HEK293T (cell line): ENCODE results near the gene GJC3.

Experiments used
- CTCF ChIA-PET: fragments of 350-600 bp; formaldehyde crosslinking; extraction: SDS; loops from one replicate; lab custom pipeline; 2021; ENCODE audit warnings: antibody characterized with exemption, inconsistent platforms; lab: Yijun Ruan, JAX
- POLR2A ChIA-PET: fragments of 350-600 bp; formaldehyde crosslinking; extraction: SDS; loops from one replicate; lab custom pipeline; 2020; ENCODE audit warnings: antibody characterized with exemption, inconsistent platforms; lab: Yijun Ruan, JAX
- DNase-seq: peaks from one replicate; pipeline ENCODE4 v3.0.0; 2012; ENCODE audit warnings: mixed read lengths; ENCODE audit errors: extremely low spot score
- ARNT ChIP-seq: fragments of 450-650 bp; IDR thresholded peaks from 2 replicates; pipeline ENCODE4 v1.6.1; 2017; ENCODE audit warnings: mild to moderate bottlenecking
- BHLHE40 ChIP-seq: fragments of 450-650 bp; IDR thresholded peaks from 2 replicates; pipeline ENCODE4 v1.6.1; 2016; ENCODE audit warnings: mild to moderate bottlenecking, moderate library complexity, borderline replicate concordance
- CTBP1 ChIP-seq: fragments of 450-650 bp; IDR thresholded peaks from 2 replicates; pipeline ENCODE4 v1.6.1; 2016; ENCODE audit warnings: borderline replicate concordance
- ELF4 ChIP-seq: fragments of 450-650 bp; IDR thresholded peaks from 2 replicates; pipeline ENCODE4 v1.6.1; 2017; ENCODE audit warnings: antibody characterized with exemption
- FOXA1 ChIP-seq: fragments of 450-650 bp; IDR thresholded peaks from 2 replicates; pipeline ENCODE4 v1.6.1; 2016; ENCODE audit warnings: mild to moderate bottlenecking
- FOXK2 ChIP-seq: fragments of 450-650 bp; IDR thresholded peaks from 2 replicates; pipeline ENCODE4 v1.6.1; 2016; ENCODE audit warnings: mild to moderate bottlenecking
- FOXM1 ChIP-seq: fragments of 450-650 bp; IDR thresholded peaks from 2 replicates; pipeline ENCODE4 v1.6.1; 2017; ENCODE audit warnings: mild to moderate bottlenecking, borderline replicate concordance
- HDGF ChIP-seq: fragments of 450-650 bp; IDR thresholded peaks from 2 replicates; pipeline ENCODE4 v1.6.1; 2017; ENCODE audit warnings: antibody characterized with exemption, borderline replicate concordance
- L3MBTL2 ChIP-seq: fragments of 450-650 bp; conservative IDR thresholded peaks from 2 replicates; pipeline ENCODE4 v1.6.1; 2016; ENCODE audit warnings: mild to moderate bottlenecking
- LEF1 ChIP-seq: fragments of 450-650 bp; IDR thresholded peaks from 2 replicates; pipeline ENCODE4 v1.6.1; 2017; ENCODE audit warnings: mild to moderate bottlenecking, borderline replicate concordance
- NFRKB ChIP-seq: fragments of 450-650 bp; IDR thresholded peaks from 2 replicates; pipeline ENCODE4 v1.6.1; 2016; ENCODE audit warnings: mild to moderate bottlenecking, moderate library complexity
- PKNOX1 ChIP-seq: fragments of 450-650 bp; IDR thresholded peaks from 2 replicates; pipeline ENCODE4 v1.6.1; 2016
- SP1 ChIP-seq: fragments of 450-650 bp; IDR thresholded peaks from 2 replicates; pipeline ENCODE4 v1.6.1; 2017
- SUZ12 ChIP-seq: fragments of 450-650 bp; IDR thresholded peaks from 2 replicates; pipeline ENCODE4 v1.6.1; 2016; ENCODE audit warnings: mild to moderate bottlenecking
- TARDBP ChIP-seq: fragments of 450-650 bp; IDR thresholded peaks from 2 replicates; pipeline ENCODE4 v1.6.1; 2016
- ZNF384 ChIP-seq: fragments of 450-650 bp; IDR thresholded peaks from 2 replicates; pipeline ENCODE4 v1.6.1; 2016

GJC3 gene

DNA sequence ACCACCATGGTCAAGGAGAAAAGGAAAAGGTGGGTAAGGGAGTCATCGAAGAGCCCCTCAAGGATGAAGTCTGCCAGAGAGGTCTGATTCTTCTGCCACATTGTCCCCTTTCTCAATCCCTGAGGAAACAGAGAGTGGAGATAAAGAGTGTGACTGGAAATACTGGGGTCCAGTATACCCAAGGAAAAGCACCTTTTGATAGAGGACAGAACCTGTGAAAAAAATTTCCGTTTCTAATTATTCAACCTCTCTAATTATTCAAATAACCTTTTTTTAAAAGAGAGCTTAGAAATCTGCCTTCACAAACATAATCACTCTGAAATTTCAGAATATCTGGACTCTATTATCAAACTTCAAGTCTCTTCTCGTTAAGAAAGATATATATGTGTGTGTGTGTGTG, 52.5 kb downstream of the GJC3 start, which contains the start of gene OR2AE1:
TSS of gene OR2AE1 (minus strand) at position 101 of the 400 bp plus-strand sequence. CDS start at position 101, 0 bp downstream.
- CTCF ChIA-PET, result no interaction called here
- POLR2A ChIA-PET, result no interaction called here
- TF ChIP-seq TARDBP (no peak), SP1 (no peak), FOXA1 (no peak), ZNF384 (no peak), L3MBTL2 (no peak), FOXM1 (no peak), HDGF (no peak), SUZ12 (no peak), ARNT (no peak), ELF4 (no peak), LEF1 (no peak), NFRKB (no peak), CTBP1 (no peak), PKNOX1 (no peak), FOXK2 (no peak), BHLHE40 (no peak)
- DNase-seq, result no peak

DNA sequence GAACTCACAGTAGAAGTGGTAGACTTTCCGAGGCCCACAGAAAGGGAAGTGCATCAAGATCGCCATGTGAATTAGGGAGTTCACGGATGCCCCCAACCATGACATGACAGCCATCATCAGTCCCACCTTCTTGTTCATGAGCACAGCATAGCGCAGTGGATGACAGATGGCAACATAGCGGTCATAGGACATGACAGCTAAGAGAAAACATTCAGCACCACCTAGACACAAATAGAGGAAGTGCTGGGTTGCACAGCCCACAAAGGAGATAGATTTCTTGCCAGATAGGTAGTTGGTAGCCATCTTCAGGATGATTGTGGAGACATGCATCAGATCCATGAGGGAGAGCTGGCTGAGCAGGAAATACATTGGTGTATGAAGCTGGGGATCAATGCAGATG, 52.9 kb downstream of the GJC3 start:
- POLR2A ChIA-PET, result no interaction called here
- TF ChIP-seq ELF4, result no peak
- TF ChIP-seq FOXM1, result no peak
- TF ChIP-seq FOXA1, result no peak
- TF ChIP-seq NFRKB, result no peak
- CTCF ChIA-PET, result no interaction called here
- DNase-seq, result no peak
